Endothelial cell of umbilical vein (primary cell): Measurements from ENCODE around the gene RIMS4. TPM values are rescaled to one million over a fixed set of nuclear protein-coding genes. Genes with fewer than 3 reads are reported as not detected.

Source experiments
- BruUV-seq: library from RNA; stranded (reverse); fragments of 400-500 nt; replicated peaks from 2 replicates; lab custom pipeline; 2021; lab: Mats Ljungman, UMichigan
- CTCF ChIA-PET: fragments of 300-600, 350-600 bp; sonication (Branson Sonifier 250); formaldehyde crosslinking; loops from one replicate; lab custom pipeline; 2021; ENCODE audit warnings: antibody characterized with exemption, inconsistent platforms; lab: Charles Lee
- POLR2A ChIA-PET: fragments of 300-600, 350-600 bp; sonication (Branson Sonifier 250); formaldehyde crosslinking; loops from one replicate; lab custom pipeline; 2021; ENCODE audit warnings: antibody characterized with exemption, inconsistent platforms; lab: Charles Lee
- DNase-seq: peaks from one replicate; pipeline ENCODE4 v3.0.0-alpha.2; 2011; ENCODE audit warnings: low read depth, low spot score
- FAIRE-seq: peaks from 2 replicates; lab custom pipeline; 2011; peaks lifted over from hg19 to GRCh38; lab: Jason Lieb, UNC
- H2AFZ ChIP-seq: 2 replicates; pipeline ENCODE4 v1.6.0; 2012; ENCODE audit warnings: low read depth, low read length, control low read depth, inconsistent platforms
- H3K27ac ChIP-seq: 2 replicates; pipeline ENCODE4 v1.5.1; 2011; ENCODE audit warnings: low read depth, mild to moderate bottlenecking, control low read depth, low read length, moderate library complexity; ENCODE audit not compliant: insufficient read depth
- H3K27me3 ChIP-seq, 2 experiments: 2 replicates each; pipeline versions ENCODE4 v1.6.0 to v1.6.1; 2011; ENCODE audit warnings: low read length in 2 of 2, mixed read lengths in 1 of 2; ENCODE audit not compliant: control insufficient read depth in 2 of 2, insufficient read depth in 2 of 2
- H3K36me3 ChIP-seq, 2 experiments: 2 replicates in 1 of 2; 3 replicates in 1 of 2; pipeline ENCODE4 v1.5.1; 2011; ENCODE audit warnings: low read length in 2 of 2, mild to moderate bottlenecking in 1 of 2, moderate library complexity in 1 of 2; ENCODE audit not compliant: control insufficient read depth in 2 of 2, insufficient read depth in 2 of 2; ENCODE audit errors: extremely low read depth in 1 of 2
- H3K4me1 ChIP-seq: 3 replicates; pipeline ENCODE4 v1.5.1; 2011; ENCODE audit warnings: mild to moderate bottlenecking, low read length; ENCODE audit not compliant: control insufficient read depth, insufficient read depth; ENCODE audit errors: extremely low read depth
- H3K4me2 ChIP-seq: 2 replicates; pipeline ENCODE4 v1.6.1; 2011; ENCODE audit warnings: low read length, control low read depth, mixed read lengths; ENCODE audit not compliant: insufficient read depth
- H3K4me3 ChIP-seq, 3 experiments: fragments of 200-600 bp in 1 of 3; sonication (generic), shearing (Covaris generic) in 1 of 3; replicated peaks in 1 of 3; 2 replicates each; pipeline ENCODE4 v1.5.1; 2011 to 2016; ENCODE audit warnings: control low read depth in 3 of 3, low read length in 3 of 3, mild to moderate bottlenecking in 2 of 3, inconsistent platforms in 1 of 3, low read depth in 1 of 3, moderate library complexity in 1 of 3; ENCODE audit not compliant: insufficient read depth in 1 of 3
- H3K79me2 ChIP-seq: 2 replicates; pipeline ENCODE4 v1.6.0; 2012; ENCODE audit warnings: low read length, inconsistent platforms; ENCODE audit not compliant: control insufficient read depth, insufficient read depth
- H3K9ac ChIP-seq: replicated peaks from 2 replicates; pipeline ENCODE3; 2011; ENCODE audit warnings: low read length, control low read depth; ENCODE audit not compliant: insufficient read depth; ENCODE audit errors: extremely low read depth
- H3K9me1 ChIP-seq: replicated peaks from 3 replicates; pipeline ENCODE4 v1.6.0; 2011; ENCODE audit warnings: mild to moderate bottlenecking, low read length; ENCODE audit not compliant: control insufficient read depth, insufficient read depth; ENCODE audit errors: extremely low read depth
- H3K9me3 ChIP-seq: replicated peaks from 2 replicates; pipeline ENCODE4 v1.5.1; 2012; ENCODE audit warnings: low read length, inconsistent platforms; ENCODE audit not compliant: control insufficient read depth, insufficient read depth
- H4K20me1 ChIP-seq: replicated peaks from 2 replicates; pipeline ENCODE3; 2011; ENCODE audit warnings: mild to moderate bottlenecking, low read length; ENCODE audit not compliant: control insufficient read depth, insufficient read depth; ENCODE audit errors: extremely low read depth
- EZH2 ChIP-seq: IDR thresholded peaks from 2 replicates; pipeline ENCODE4 v1.6.1; 2012; ENCODE audit warnings: borderline replicate concordance, low read depth, mild to moderate bottlenecking, moderate library complexity, low read length, inconsistent platforms; ENCODE audit not compliant: severe bottlenecking
- FOS ChIP-seq: IDR thresholded peaks from 2 replicates; pipeline ENCODE4 v1.6.1; 2011; ENCODE audit warnings: mild to moderate bottlenecking, low read length, moderate library complexity, borderline replicate concordance; ENCODE audit not compliant: insufficient read depth
- GATA2 ChIP-seq: IDR thresholded peaks from 2 replicates; pipeline ENCODE4 v1.7.0; 2011; ENCODE audit warnings: low read depth, mild to moderate bottlenecking, moderate library complexity, mixed read lengths, low read length; ENCODE audit not compliant: insufficient read length, insufficient read depth
- JUN ChIP-seq: IDR thresholded peaks from 2 replicates; pipeline ENCODE4 v1.6.1; 2011; ENCODE audit warnings: borderline replicate concordance, low read depth; ENCODE audit not compliant: insufficient read length, insufficient read depth
- MYC ChIP-seq: IDR thresholded peaks from one replicate; pipeline ENCODE4 v1.6.1; 2011; ENCODE audit warnings: mild to moderate bottlenecking, low read depth, low read length
- POLR2A ChIP-seq: IDR thresholded peaks from 2 replicates; pipeline ENCODE4 v1.6.1; 2012; ENCODE audit warnings: low read depth, mild to moderate bottlenecking, control low read depth, low read length
- POLR2AphosphoS5 ChIP-seq: IDR thresholded peaks from 2 replicates; pipeline ENCODE4 v1.6.1; 2012; ENCODE audit warnings: low read depth, mild to moderate bottlenecking, control low read depth, low read length, moderate library complexity; ENCODE audit not compliant: insufficient read depth
- dilution Hi-C: fragments of 300-500 bp; cut with MboI; formaldehyde crosslinking; loops from one replicate; pipeline ENCODE4 v1.15.0; 2019; ENCODE audit warnings: low sequenced_read_pairs; ENCODE audit not compliant: extremely low pct_ligation_motif_present
- intact Hi-C: fragments of 100-400 bp; cut with micrococcal nuclease; formaldehyde crosslinking; loops from one replicate; pipeline ENCODE4 v1.10.0; 2022
- polyA plus RNA-seq, 4 experiments: library from polyadenylated mRNA; depleted of rRNA in 3 of 4; stranded (reverse) in 3 of 4; unstranded in 1 of 4; fragments of >200 nt; gene quantifications; 2 replicates each; pipeline versions ENCODE4 v1.2.1 to v1.2.3, GENCODE V29; 2011 to 2012; ENCODE audit warnings: missing spikeins in 1 of 4
- total RNA-seq: library from RNA; stranded (reverse); gene quantifications from 2 replicates; pipeline ENCODE4 v1.2.3, GENCODE V29; 2021
- TF ChIP-seq, protein P1 (sequence below), 2 donors: IDR thresholded peaks; 1 replicate in 1 of 2; 2 replicates in 1 of 2; pipeline ENCODE4 v1.5.1; 2011; ENCODE audit warnings: low read length in 2 of 2, mild to moderate bottlenecking in 2 of 2, moderate library complexity in 2 of 2, control low read depth in 1 of 2, inconsistent platforms in 1 of 2, low read depth in 1 of 2; ENCODE audit not compliant: insufficient read depth in 1 of 2; ENCODE audit errors: extremely low read depth in 1 of 2
- TF ChIP-seq, protein P2 (sequence below): IDR thresholded peaks from 2 replicates; pipeline ENCODE4 v1.6.1; 2011; ENCODE audit not compliant: insufficient read depth, insufficient read length

Gene RIMS4
- total and polyA plus RNA-seq, 2 donors (not counting 3 experiments of a cell fraction or from before 2014, with no cell fraction given): not detected

- Histone ChIP-seq H3K79me2 (no peaks in the 10 kb centered on the region), H3K4me3 (peak within 1 kb of the TSS; percentile 14 to 35 (median 29)), H3K9me1 (no peaks in the 10 kb centered on the region), H3K9ac (no peak within 1 kb of the TSS), H3K36me3 (no peaks in the 10 kb centered on the region), H2AFZ (peak within 1 kb of the TSS; percentile 67), H3K9me3 (no peaks in the 10 kb centered on the region), H3K4me2 (peak within 1 kb of the TSS; percentile 67), H4K20me1 (no peaks in the 10 kb centered on the region), H3K27ac (no peak within 1 kb of the TSS), H3K4me1 (peaks cover 4% of the 10 kb centered on the region), H3K27me3 (peaks cover 15 to 16% of the 10 kb centered on the region in 2 experiments)
- BruUV-seq: no TSS peak
- intact Hi-C loops (loop anchor here (5.0 kb wide), 2 partner anchors 352 to 358 kb away; no protein-coding TSS in a partner anchor), dilution Hi-C loops (no loop called here)
- TF ChIP-seq MYC: no peak
- TF ChIP-seq GATA2: no peak
- no peak for TF ChIP-seq POLR2A
- TF ChIP-seq, protein P1, sequence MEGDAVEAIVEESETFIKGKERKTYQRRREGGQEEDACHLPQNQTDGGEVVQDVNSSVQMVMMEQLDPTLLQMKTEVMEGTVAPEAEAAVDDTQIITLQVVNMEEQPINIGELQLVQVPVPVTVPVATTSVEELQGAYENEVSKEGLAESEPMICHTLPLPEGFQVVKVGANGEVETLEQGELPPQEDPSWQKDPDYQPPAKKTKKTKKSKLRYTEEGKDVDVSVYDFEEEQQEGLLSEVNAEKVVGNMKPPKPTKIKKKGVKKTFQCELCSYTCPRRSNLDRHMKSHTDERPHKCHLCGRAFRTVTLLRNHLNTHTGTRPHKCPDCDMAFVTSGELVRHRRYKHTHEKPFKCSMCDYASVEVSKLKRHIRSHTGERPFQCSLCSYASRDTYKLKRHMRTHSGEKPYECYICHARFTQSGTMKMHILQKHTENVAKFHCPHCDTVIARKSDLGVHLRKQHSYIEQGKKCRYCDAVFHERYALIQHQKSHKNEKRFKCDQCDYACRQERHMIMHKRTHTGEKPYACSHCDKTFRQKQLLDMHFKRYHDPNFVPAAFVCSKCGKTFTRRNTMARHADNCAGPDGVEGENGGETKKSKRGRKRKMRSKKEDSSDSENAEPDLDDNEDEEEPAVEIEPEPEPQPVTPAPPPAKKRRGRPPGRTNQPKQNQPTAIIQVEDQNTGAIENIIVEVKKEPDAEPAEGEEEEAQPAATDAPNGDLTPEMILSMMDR (IDR thresholded peaks at IDR 0.05; ENCODE audit: extremely low read depth in 1 of 2, insufficient read depth in 1 of 2, low read depth in 1 of 2, low read length in 2 of 2): no peak
- no peak for TF ChIP-seq FOS
- no peak for TF ChIP-seq POLR2AphosphoS5
- no peak for TF ChIP-seq EZH2
- TF ChIP-seq JUN: no peak
- TF ChIP-seq, protein P2, sequence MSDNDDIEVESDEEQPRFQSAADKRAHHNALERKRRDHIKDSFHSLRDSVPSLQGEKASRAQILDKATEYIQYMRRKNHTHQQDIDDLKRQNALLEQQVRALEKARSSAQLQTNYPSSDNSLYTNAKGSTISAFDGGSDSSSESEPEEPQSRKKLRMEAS: no peak
- CTCF ChIA-PET: interaction anchor here (0.6 to 5.0 kb wide), 7 partner anchors 8 to 186 kb away, joined by 3 to 106 read pairs (median 3); no protein-coding TSS in a partner anchor
- FAIRE-seq (no peak), DNase-seq (no peak)
- POLR2A ChIA-PET: no interaction called here
These were observed 64.6 kb downstream of the RIMS4 start, which contains the start of gene KCNK15 for GRCh38 chr20:44745598-44746366. TSS of gene KCNK15 (plus strand) at chr20:44745865. CDS start at chr20:44745911, 46 bp downstream.
